Measurements from ENCODE around the gene FLOT1. TPM values are rescaled to one million over a fixed set of nuclear protein-coding genes. Genes with fewer than 3 reads are reported as not detected.

FLOT1 gene
- total RNA-seq, 1 experiment from 2014 or later = 111 TPM

- peak overlapping the region; percentile 17 to 99 (median 97) for H3K27ac Mint-ChIP-seq
These were observed 27.5 kb upstream of the FLOT1 start for GRCh38 chr6:30769853-30770524.

More at GRCh38 chr6:30769853-30770524, 27.5 kb upstream of the FLOT1 start:
- Histone ChIP-seq H2AK5ac (ENCODE audit: insufficient read length, low read length) (no peak overlapping the region), H3K4me2 (ENCODE audit: insufficient read depth, insufficient read length, low read length) (no peak overlapping the region), H4K8ac (replicated peaks; ENCODE audit: insufficient read length, low read depth, low read length) (no peak overlapping the region), H3K4ac (ENCODE audit: low read depth, low read length) (no peak overlapping the region), H2BK15ac (ENCODE audit: low read depth, low read length) (no peak overlapping the region), H3K27me3 (ENCODE audit: insufficient read depth, low read length) (no peaks in the 10 kb centered on the region), H2BK20ac (ENCODE audit: low read depth, low read length, poor library complexity, severe bottlenecking) (no peak overlapping the region), H3K27ac (ENCODE audit: insufficient read length, low read depth, low read length) (no peak overlapping the region), H3K23me2 (ENCODE audit: insufficient read length, low read depth, low read length, poor library complexity, severe bottlenecking) (no peaks in the 10 kb centered on the region), H3K4me1 (ENCODE audit: insufficient read depth, low read length) (peaks cover 21% of the 10 kb centered on the region; the same call in 1 of the 2 replicates), H4K91ac (ENCODE audit: insufficient read length, low read depth, low read length) (no peak overlapping the region), H3K14ac (ENCODE audit: insufficient read depth, low read length) (no peak overlapping the region), H3K23ac (ENCODE audit: insufficient read length, low read depth, low read length) (no peak overlapping the region), H3K79me1 (ENCODE audit: insufficient read depth, low read depth, low read length, poor library complexity, severe bottlenecking) (no peaks in the 10 kb centered on the region), H4K5ac (ENCODE audit: insufficient read length, low read depth, low read length) (no peak overlapping the region), H3K9me3 (ENCODE audit: control insufficient read depth, low read depth, low read length) (no peaks in the 10 kb centered on the region), H3K79me2 (ENCODE audit: insufficient read depth, low read length) (no peaks in the 10 kb centered on the region), H4K20me1 (ENCODE audit: control insufficient read depth, insufficient read depth, insufficient read length) (no peaks in the 10 kb centered on the region), H3K56ac (ENCODE audit: insufficient read length, low read depth, low read length) (no peak overlapping the region), H2AFZ (ENCODE audit: low read length) (no peak overlapping the region), H2BK120ac (ENCODE audit: low read depth, low read length, poor library complexity, severe bottlenecking) (no peak overlapping the region), H2BK12ac (ENCODE audit: insufficient read length, low read depth, low read length) (no peak overlapping the region), H3T11ph (ENCODE audit: low read length) (no peak overlapping the region), H3K9ac (ENCODE audit: extremely low read depth, insufficient read length, low read length) (no peak overlapping the region), H2BK5ac (ENCODE audit: insufficient read length, low read length) (no peak overlapping the region), H3K18ac (ENCODE audit: insufficient read length, low read depth, low read length) (peak overlapping the region; percentile 6)
- 100% methylated on average over 1 of the region's 5 CpGs for WGBS (ENCODE audit: extremely low coverage, insufficient read length, low lambda C conversion rate)
- Mint-ChIP-seq H3K4me3 (peak overlapping the region; percentile 47 to 60; a peak in 1 of 5 replicates), H3K9me3 (no peaks in the 10 kb centered on the region), H3K27me3 (ENCODE audit: low read depth) (no peaks in the 10 kb centered on the region; the same call in 1 of the 2 replicates), H3K4me1 (peaks cover 47 to 55% of the 10 kb centered on the region in 2 experiments), H3K36me3 (ENCODE audit: insufficient read depth in 1 of 3, low read depth in 3 of 3) (peaks cover 0 to 1% (median 0%) of the 10 kb centered on the region in 3 experiments; a peak in 1 of 7 replicates)
- DNase-seq = no peak
- no peak for TF ChIP-seq CTCF (conservative IDR thresholded peaks at IDR 0.05)

Data from H9 (cell line).